Trophoblast cell (in vitro differentiated cells and primary cell): ENCODE results near the gene DEFB112.

Source experiments
- DNase-seq, 2 donors: peaks; one replicate each; pipeline ENCODE4 v3.0.0-alpha.2; 2016
- H2AFZ ChIP-seq: 2 replicates; pipeline ENCODE4 v1.6.1; 2013; ENCODE audit warnings: low read length, moderate library complexity, mild to moderate bottlenecking; ENCODE audit not compliant: insufficient read depth, poor library complexity
- H2AK5ac ChIP-seq: 2 replicates; pipeline ENCODE4 v1.6.1; 2013; ENCODE audit warnings: mild to moderate bottlenecking, low read length
- H2BK120ac ChIP-seq: 2 replicates; pipeline ENCODE4 v1.6.1; 2013; ENCODE audit warnings: low read length, mild to moderate bottlenecking, moderate library complexity; ENCODE audit not compliant: insufficient read depth, poor library complexity
- H2BK12ac ChIP-seq: 2 replicates; pipeline ENCODE4 v1.6.1; 2013; ENCODE audit warnings: mild to moderate bottlenecking, low read length, moderate library complexity
- H2BK5ac ChIP-seq: 2 replicates; pipeline ENCODE4 v1.6.1; 2013; ENCODE audit warnings: low read length, low read depth, moderate library complexity, mild to moderate bottlenecking; ENCODE audit not compliant: poor library complexity
- H3K14ac ChIP-seq: 2 replicates; pipeline ENCODE4 v1.6.1; 2013; ENCODE audit warnings: mild to moderate bottlenecking, low read length
- H3K18ac ChIP-seq: 2 replicates; pipeline ENCODE4 v1.6.1; 2013; ENCODE audit warnings: mild to moderate bottlenecking, low read length
- H3K23ac ChIP-seq: 2 replicates; pipeline ENCODE4 v1.6.1; 2013; ENCODE audit warnings: low read length
- H3K27ac ChIP-seq: 2 replicates; pipeline ENCODE4 v1.5.1; 2013; ENCODE audit warnings: low read depth, mild to moderate bottlenecking, inconsistent platforms, low read length, moderate library complexity
- H3K27me3 ChIP-seq: 2 replicates; pipeline ENCODE4 v1.6.1; 2013; ENCODE audit warnings: inconsistent platforms, mild to moderate bottlenecking, low read length, moderate library complexity; ENCODE audit not compliant: insufficient read depth
- H3K36me3 ChIP-seq, 2 experiments: 1 replicate in 1 of 2; 2 replicates in 1 of 2; pipeline ENCODE4 v1.6.1; 2013; ENCODE audit warnings: low read length in 2 of 2, mild to moderate bottlenecking in 2 of 2, moderate library complexity in 1 of 2; ENCODE audit not compliant: insufficient read depth in 2 of 2, control insufficient read depth in 1 of 2
- H3K4ac ChIP-seq: 2 replicates; pipeline ENCODE4 v1.6.1; 2013; ENCODE audit warnings: low read depth, mild to moderate bottlenecking, low read length, moderate library complexity
- H3K4me1 ChIP-seq, 2 experiments: 1 replicate in 1 of 2; 2 replicates in 1 of 2; pipeline ENCODE4 v1.6.1; 2013; ENCODE audit warnings: low read length in 2 of 2, mild to moderate bottlenecking in 2 of 2, moderate library complexity in 1 of 2; ENCODE audit not compliant: insufficient read depth in 2 of 2, control insufficient read depth in 1 of 2
- H3K4me2 ChIP-seq: 2 replicates; pipeline ENCODE4 v1.6.1; 2013; ENCODE audit warnings: inconsistent platforms, mild to moderate bottlenecking, low read length, moderate library complexity
- H3K4me3 ChIP-seq: 2 replicates; pipeline ENCODE4 v1.5.1; 2013; ENCODE audit warnings: mild to moderate bottlenecking, low read depth, low read length, inconsistent platforms
- H3K79me1 ChIP-seq: one replicate; pipeline ENCODE4 v1.6.1; 2013; ENCODE audit warnings: low read length
- H3K79me2 ChIP-seq: 2 replicates; pipeline ENCODE4 v1.6.1; 2013; ENCODE audit warnings: low read length, mild to moderate bottlenecking; ENCODE audit not compliant: control insufficient read depth, insufficient read depth, poor library complexity
- H3K9ac ChIP-seq: 2 replicates; pipeline ENCODE4 v1.6.1; 2013; ENCODE audit warnings: mild to moderate bottlenecking, low read length
- H3K9me3 ChIP-seq: 2 replicates; pipeline ENCODE4 v1.6.1; 2013; ENCODE audit warnings: low read depth, mild to moderate bottlenecking, control low read depth, inconsistent platforms, low read length; ENCODE audit not compliant: insufficient read depth
- H4K12ac ChIP-seq: 2 replicates; pipeline ENCODE4 v1.6.1; 2013; ENCODE audit warnings: low read depth, mild to moderate bottlenecking, low read length, moderate library complexity
- H4K8ac ChIP-seq: 2 replicates; pipeline ENCODE4 v1.6.1; 2013; ENCODE audit warnings: low read depth, mild to moderate bottlenecking, low read length, moderate library complexity
- H4K91ac ChIP-seq: one replicate; pipeline ENCODE4 v1.6.1; 2013; ENCODE audit warnings: low read depth, mild to moderate bottlenecking, low read length, moderate library complexity
- WGBS: extraction: QIAGEN DNeasy Blood & Tissue Kit; methylation state at CpG from one replicate; pipeline ENCODE4 v1.1.7; 2013; ENCODE audit warnings: missing lambda C conversion rate; ENCODE audit not compliant: insufficient read length, insufficient coverage; ENCODE audit errors: extremely low coverage; 5-methylcytosine and 5-hydroxymethylcytosine counted together

DEFB112 gene

GRCh38 chr6:50070101-50070500 lies 20.4 kb upstream of the DEFB112 start:
- no peak overlapping the region for H3K27ac ChIP-seq
- no peak overlapping the region for H3K18ac ChIP-seq
- DNase-seq = peak in 1 of 2 donors; percentile 54
- no peak overlapping the region for H2AK5ac ChIP-seq
- H3K36me3 ChIP-seq = no peaks in the 10 kb centered on the region
- no peak overlapping the region for H2BK12ac ChIP-seq
- no peak overlapping the region for H2BK120ac ChIP-seq
- H3K9me3 ChIP-seq = no peaks in the 10 kb centered on the region
- no peak overlapping the region for H3K4me2 ChIP-seq
- H4K8ac ChIP-seq = no peak overlapping the region
- no peak overlapping the region for H3K9ac ChIP-seq
- no peaks in the 10 kb centered on the region for H3K79me2 ChIP-seq
- no peaks in the 10 kb centered on the region for H3K4me1 ChIP-seq
- H4K12ac ChIP-seq = no peak overlapping the region
- H3K14ac ChIP-seq = no peak overlapping the region
- no peak overlapping the region for H3K4me3 ChIP-seq
- no peak overlapping the region for H4K91ac ChIP-seq
- H3K23ac ChIP-seq = no peak overlapping the region
- no CpG with 5 or more reads among the region's 2 CpGs for WGBS
- no peak overlapping the region for H2BK5ac ChIP-seq
- no peak overlapping the region for H3K4ac ChIP-seq
- no peaks in the 10 kb centered on the region for H3K27me3 ChIP-seq
- no peaks in the 10 kb centered on the region for H3K79me1 ChIP-seq
- no peak overlapping the region for H2AFZ ChIP-seq

GRCh38 chr6:50062051-50062450 lies 12.3 kb upstream of the DEFB112 start:
- H3K36me3 ChIP-seq = no peaks in the 10 kb centered on the region
- no peak overlapping the region for H4K12ac ChIP-seq
- no peak overlapping the region for H2AFZ ChIP-seq
- peak in 1 of 2 donors; percentile 8 for DNase-seq
- H3K4me3 ChIP-seq = no peak overlapping the region
- H2BK5ac ChIP-seq = no peak overlapping the region
- no peak overlapping the region for H2AK5ac ChIP-seq
- no peak overlapping the region for H4K91ac ChIP-seq
- no CpG with 5 or more reads among the region's 2 CpGs for WGBS
- no peak overlapping the region for H3K18ac ChIP-seq
- H3K4ac ChIP-seq = no peak overlapping the region
- no peak overlapping the region for H4K8ac ChIP-seq
- H3K4me2 ChIP-seq = no peak overlapping the region
- no peaks in the 10 kb centered on the region for H3K4me1 ChIP-seq
- no peak overlapping the region for H3K27ac ChIP-seq
- H3K14ac ChIP-seq = no peak overlapping the region
- no peaks in the 10 kb centered on the region for H3K9me3 ChIP-seq
- H2BK120ac ChIP-seq = no peak overlapping the region
- no peaks in the 10 kb centered on the region for H3K27me3 ChIP-seq
- no peaks in the 10 kb centered on the region for H3K79me1 ChIP-seq
- H2BK12ac ChIP-seq = no peak overlapping the region
- no peaks in the 10 kb centered on the region for H3K79me2 ChIP-seq
- H3K9ac ChIP-seq = no peak overlapping the region
- H3K23ac ChIP-seq = no peak overlapping the region

GRCh38 chr6:50056242-50056641 lies 6.5 kb upstream of the DEFB112 start:
- Histone ChIP-seq H4K12ac (no peak overlapping the region), H3K14ac (no peak overlapping the region), H3K27me3 (no peaks in the 10 kb centered on the region), H3K4me1 (no peaks in the 10 kb centered on the region), H4K91ac (no peak overlapping the region), H3K79me2 (no peaks in the 10 kb centered on the region), H4K8ac (no peak overlapping the region), H3K4me2 (no peak overlapping the region), H2AK5ac (no peak overlapping the region), H3K4me3 (no peak overlapping the region), H3K23ac (no peak overlapping the region), H2BK12ac (no peak overlapping the region), H3K27ac (no peak overlapping the region), H2BK5ac (no peak overlapping the region), H2BK120ac (no peak overlapping the region), H3K9me3 (no peaks in the 10 kb centered on the region), H3K18ac (no peak overlapping the region), H3K4ac (no peak overlapping the region), H2AFZ (no peak overlapping the region), H3K9ac (no peak overlapping the region), H3K36me3 (no peaks in the 10 kb centered on the region), H3K79me1 (no peaks in the 10 kb centered on the region)
- no CpG with 5 or more reads among the region's 1 CpG for WGBS
- no peak for DNase-seq

DNA sequence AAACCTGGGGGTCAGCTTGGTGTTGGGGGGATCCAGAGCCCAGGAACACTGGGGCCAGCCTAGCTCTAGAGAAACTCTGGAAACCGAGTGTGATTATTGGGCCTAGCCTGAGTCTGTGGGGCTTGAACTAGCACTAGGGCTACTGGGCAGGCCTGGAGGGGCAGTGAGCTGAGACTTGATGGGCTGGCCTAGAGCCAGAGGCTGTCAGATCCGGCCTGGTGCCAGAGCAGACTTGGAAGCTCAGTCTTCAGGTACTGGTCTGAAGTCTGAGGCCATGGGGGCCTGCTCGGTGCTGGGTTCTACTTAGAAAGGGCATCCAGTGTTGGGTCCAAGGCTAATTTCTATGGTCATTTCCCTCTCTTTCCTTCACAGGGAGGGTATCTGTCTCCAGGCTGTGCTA lies 2.7 kb downstream of the DEFB112 start:
- no peak overlapping the region for H3K4me2 ChIP-seq
- no peaks in the 10 kb centered on the region for H3K36me3 ChIP-seq
- no peaks in the 10 kb centered on the region for H3K79me2 ChIP-seq
- no peaks in the 10 kb centered on the region for H3K27me3 ChIP-seq
- H3K79me1 ChIP-seq = no peaks in the 10 kb centered on the region
- no peaks in the 10 kb centered on the region for H3K9me3 ChIP-seq
- H3K9ac ChIP-seq = no peak overlapping the region
- no peak overlapping the region for H3K18ac ChIP-seq
- no peak overlapping the region for H2AFZ ChIP-seq
- H4K12ac ChIP-seq = no peak overlapping the region
- no peak for DNase-seq
- H3K4me3 ChIP-seq = no peak overlapping the region
- H2BK5ac ChIP-seq = no peak overlapping the region
- H2BK120ac ChIP-seq = no peak overlapping the region
- no peak overlapping the region for H4K8ac ChIP-seq
- WGBS = no CpG with 5 or more reads among the region's 3 CpGs
- H3K27ac ChIP-seq = no peak overlapping the region
- no peak overlapping the region for H2AK5ac ChIP-seq
- H4K91ac ChIP-seq = no peak overlapping the region
- H3K4ac ChIP-seq = no peak overlapping the region
- H3K4me1 ChIP-seq = no peaks in the 10 kb centered on the region
- no peak overlapping the region for H2BK12ac ChIP-seq
- H3K14ac ChIP-seq = no peak overlapping the region
- H3K23ac ChIP-seq = no peak overlapping the region
